Esophagus squamous epithelium (tissue), 4 donors: ENCODE data around the gene AP1G2.

ENCODE experiments used
- CTCF ChIP-seq, 6 experiments: fragments of 450-650 bp in 4 of 6; fragments of 200-600 bp in 2 of 6; sonication (generic) in 2 of 6; IDR thresholded peaks; one replicate each; pipeline ENCODE4 v1.5.1; 2016 to 2019; ENCODE audit warnings: antibody characterized with exemption in 6 of 6, mild to moderate bottlenecking in 4 of 6, moderate library complexity in 4 of 6
- POLR2A ChIP-seq, 4 donors: fragments of 450-650 bp; IDR thresholded peaks; one replicate each; pipeline ENCODE4 v1.6.1; 2017; ENCODE audit warnings: antibody characterized with exemption in 4 of 4, mild to moderate bottlenecking in 4 of 4, moderate library complexity in 3 of 4

DNA sequence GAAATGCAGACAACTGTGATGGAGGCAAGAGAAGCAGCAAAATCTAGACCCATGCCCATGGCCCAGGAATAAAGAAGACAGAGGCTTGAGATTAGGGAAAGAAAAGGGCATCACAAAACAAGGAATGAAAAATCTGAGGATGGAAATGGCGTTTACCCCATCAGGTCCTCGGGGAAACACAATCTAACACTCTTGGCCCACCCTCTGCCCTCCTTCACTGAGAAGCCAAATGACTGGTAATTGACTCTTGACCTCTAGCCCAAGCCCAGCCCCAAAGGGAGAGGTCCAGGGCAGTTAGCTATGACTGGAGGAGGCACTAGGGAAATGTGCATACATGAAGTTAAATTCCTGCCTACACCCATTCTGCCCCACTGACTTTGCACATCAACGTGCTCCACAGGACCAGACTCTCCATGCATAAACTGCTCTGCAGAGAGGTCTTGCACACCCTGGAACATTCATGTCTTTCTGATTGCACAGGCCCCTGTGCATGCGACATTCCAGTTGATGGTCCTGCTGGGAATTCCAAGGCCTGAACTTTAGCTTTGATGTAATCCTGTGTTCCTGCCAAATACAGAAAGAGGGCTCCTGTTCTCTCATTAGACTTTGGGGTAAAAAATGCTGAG lies 21.7 kb downstream of the AP1G2 start:
- TF ChIP-seq CTCF (IDR thresholded peaks at IDR 0.05): no peak
- TF ChIP-seq POLR2A (IDR thresholded peaks at IDR 0.05): no peak
